Measurements from ENCODE around the gene TSPAN19.
"Not testable (repeated sequence)": the region's sequence is repeated elsewhere in the genome, so short reads cannot be mapped to it uniquely, and the experiment has no call there.

Gene TSPAN19

GRCh38 chr12:85036234-85036707 is at the start of gene TSPAN19, which contains the start of gene LRRIQ1:
TSPAN19 (minus strand) TSS chr12:85036277; CDS start chr12:85029946, 6,331 bp downstream.
LRRIQ1 (plus strand) TSS chr12:85036351; CDS start chr12:85038177, 1,826 bp downstream.
- peak in 54 of 56 donors; percentile 11 to 86 (median 63) for DNase-seq

GRCh38 chr12:85085066-85085465 is 49.0 kb upstream of the TSPAN19 start:
- no peak for DNase-seq

- peak in 1 of 56 donors; percentile 0 for DNase-seq
Measured at GRCh38 chr12:85076688-85077430, 40.8 kb upstream of the TSPAN19 start.

- DNase-seq, result no peak
Measured at GRCh38 chr12:85072826-85073225, 36.7 kb upstream of the TSPAN19 start.

GRCh38 chr12:85065837-85066482 is 29.9 kb upstream of the TSPAN19 start:
- DNase-seq, result no peak

- no peak for DNase-seq
Measured at GRCh38 chr12:85060916-85061315, 24.8 kb upstream of the TSPAN19 start.

GRCh38 chr12:85059594-85059993 is 23.5 kb upstream of the TSPAN19 start:
- DNase-seq, result no peak

GRCh38 chr12:85058339-85058738 is 22.3 kb upstream of the TSPAN19 start:
- DNase-seq, result no peak

- DNase-seq, result peak in 5 of 56 donors; percentile 1 to 18 (median 3)
Measured at GRCh38 chr12:85057370-85057963, 21.4 kb upstream of the TSPAN19 start.

- DNase-seq, result no peak
Measured at GRCh38 chr12:85043829-85044228, 7.8 kb upstream of the TSPAN19 start.

GRCh38 chr12:85041395-85041794 is 5.3 kb upstream of the TSPAN19 start:
- no peak for DNase-seq

GRCh38 chr12:85036733-85037132 is 656 bp upstream of the TSPAN19 start:
- no peak for DNase-seq

GRCh38 chr12:85029456-85029855 is 6.6 kb downstream of the TSPAN19 start:
- no peak for DNase-seq

GRCh38 chr12:85018098-85018497 is 18.0 kb downstream of the TSPAN19 start:
- DNase-seq, result no peak

GRCh38 chr12:85017618-85018017 is 18.5 kb downstream of the TSPAN19 start:
- no peak for DNase-seq

GRCh38 chr12:85017133-85017532 is 18.9 kb downstream of the TSPAN19 start:
- no peak for DNase-seq

- peak in 12 of 56 donors; percentile 1 to 47 (median 12) for DNase-seq
Measured at GRCh38 chr12:85016413-85016812, 19.7 kb downstream of the TSPAN19 start.

- DNase-seq, result no peak
Measured at GRCh38 chr12:85007836-85008235, 28.2 kb downstream of the TSPAN19 start.

- no peak for DNase-seq
Measured at GRCh38 chr12:85006206-85006605, 29.9 kb downstream of the TSPAN19 start.

- DNase-seq, result no peak
Measured at GRCh38 chr12:85005615-85006014, 30.5 kb downstream of the TSPAN19 start.

GRCh38 chr12:85005047-85005446 is 31.0 kb downstream of the TSPAN19 start:
- not testable (repeated sequence) for DNase-seq

GRCh38 chr12:85004204-85004603 is 31.9 kb downstream of the TSPAN19 start:
- no peak for DNase-seq
